LoVo (cell line): Measurements from ENCODE around the gene CALCOCO1.
"Not testable (repeated sequence)": the region's sequence is repeated elsewhere in the genome, so short reads cannot be mapped to it uniquely, and the experiment has no call there.

Experiments
- DNase-seq: peaks from one replicate; pipeline ENCODE4 v3.0.0-alpha.2; 2016; ENCODE audit warnings: low spot score

The CALCOCO1 gene

GRCh38 chr12:53727310-53728041, at the start of gene CALCOCO1:
Gene CALCOCO1 (minus strand): TSS chr12:53727452. CDS start chr12:53725242, 2,210 bp downstream.
- DNase-seq = peak; percentile 100

GRCh38 chr12:53776872-53777271, 49.6 kb upstream of the CALCOCO1 start:
- DNase-seq = no peak

GRCh38 chr12:53775478-53776145, 48.4 kb upstream of the CALCOCO1 start:
- no peak for DNase-seq

GRCh38 chr12:53770281-53770680, 43.0 kb upstream of the CALCOCO1 start:
- DNase-seq = peak; percentile 85

- DNase-seq = no peak
These were observed 41.7 kb upstream of the CALCOCO1 start for GRCh38 chr12:53768976-53769375.

GRCh38 chr12:53766881-53767280, 39.6 kb upstream of the CALCOCO1 start:
- no peak for DNase-seq

GRCh38 chr12:53765891-53766290, 38.6 kb upstream of the CALCOCO1 start:
- no peak for DNase-seq

GRCh38 chr12:53764615-53765014, 37.4 kb upstream of the CALCOCO1 start:
- DNase-seq = no peak

- DNase-seq = not testable (repeated sequence)
These were observed 35.5 kb upstream of the CALCOCO1 start for GRCh38 chr12:53762793-53763192.

GRCh38 chr12:53761306-53761705, 34.1 kb upstream of the CALCOCO1 start:
- no peak for DNase-seq

- DNase-seq = no peak
These were observed 32.0 kb upstream of the CALCOCO1 start for GRCh38 chr12:53759261-53759660.

- DNase-seq = no peak
These were observed 31.5 kb upstream of the CALCOCO1 start for GRCh38 chr12:53758730-53759103.

- no peak for DNase-seq
These were observed 31.0 kb upstream of the CALCOCO1 start for GRCh38 chr12:53758081-53758729.

GRCh38 chr12:53757101-53757770, 30.0 kb upstream of the CALCOCO1 start:
- peak; percentile 71 for DNase-seq

GRCh38 chr12:53756300-53757100, 29.2 kb upstream of the CALCOCO1 start:
- no peak for DNase-seq

- DNase-seq = no peak
These were observed 28.6 kb upstream of the CALCOCO1 start for GRCh38 chr12:53755893-53756292.

- DNase-seq = no peak
These were observed 28.2 kb upstream of the CALCOCO1 start for GRCh38 chr12:53755451-53755891.

GRCh38 chr12:53754633-53755264, 27.5 kb upstream of the CALCOCO1 start:
- no peak for DNase-seq

GRCh38 chr12:53754188-53754585, 26.9 kb upstream of the CALCOCO1 start:
- no peak for DNase-seq

GRCh38 chr12:53752621-53753020, 25.4 kb upstream of the CALCOCO1 start:
- DNase-seq = no peak

GRCh38 chr12:53752192-53752601, 24.9 kb upstream of the CALCOCO1 start:
- DNase-seq = no peak
